NCI-H187 treated with DMSO at 0.1 percent for 48 hours (cell line): Measurements from ENCODE around the gene RASAL3.
"Not testable (repeated sequence)": the region's sequence is repeated elsewhere in the genome, so short reads cannot be mapped to it uniquely, and the experiment has no call there.

Experiments
- DNase-seq: peaks from one replicate; lab custom pipeline; 2025; lab: John Stamatoyannopoulos, UW

RASAL3 gene

GRCh38 chr19:15421136-15421695 is 43.1 kb downstream of the RASAL3 start:
- DNase-seq: no peak

- no peak for DNase-seq
These were observed 44.8 kb downstream of the RASAL3 start for GRCh38 chr19:15419413-15420025.

- DNase-seq: peak; percentile 85
These were observed 45.5 kb downstream of the RASAL3 start, which contains the start of gene AKAP8L for GRCh38 chr19:15418579-15419412. AKAP8L (minus strand) TSS chr19:15418988; CDS start chr19:15418923, 65 bp downstream.

- DNase-seq: no peak
These were observed 46.1 kb downstream of the RASAL3 start for GRCh38 chr19:15418231-15418578.

DNA sequence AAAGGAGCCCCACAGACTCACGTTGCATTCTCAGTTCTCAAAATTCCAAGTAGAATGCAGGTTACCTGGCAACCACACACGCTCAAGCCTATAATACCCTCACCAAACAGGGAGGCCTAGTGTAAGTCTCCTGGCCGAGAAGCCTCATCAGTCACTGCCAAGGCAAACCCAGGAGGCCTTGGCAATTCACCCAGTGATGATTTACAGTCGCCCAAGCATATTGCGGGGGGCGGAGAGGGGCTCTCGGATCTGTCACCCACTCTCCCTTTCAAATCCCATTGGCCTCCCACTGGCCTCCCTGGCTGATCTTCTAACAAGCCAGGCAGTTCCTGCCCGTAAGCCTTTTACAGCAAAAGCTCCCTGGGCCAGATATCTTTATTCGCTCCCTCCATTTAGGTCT is 46.6 kb downstream of the RASAL3 start:
- DNase-seq: no peak

- no peak for DNase-seq
These were observed 51.5 kb downstream of the RASAL3 start for GRCh38 chr19:15412832-15413231.

DNA sequence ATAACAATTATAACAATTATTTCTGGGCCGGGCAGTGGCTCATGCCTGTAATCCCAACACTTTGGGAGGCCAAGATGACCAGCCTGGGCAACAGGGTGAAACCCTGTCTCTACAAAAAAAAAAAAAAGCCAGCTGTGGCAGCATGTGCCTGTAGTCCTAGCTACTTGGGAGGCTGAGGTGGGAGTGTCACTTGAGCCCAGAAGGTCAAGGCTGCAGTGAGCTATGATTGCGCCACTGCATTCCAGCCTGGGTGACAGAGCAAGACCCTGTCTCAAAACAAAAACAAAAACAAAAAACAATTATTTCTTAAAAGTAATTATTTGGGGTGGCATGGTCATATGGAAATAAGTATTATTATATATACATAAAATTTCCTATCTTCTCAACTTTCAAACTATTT is 53.0 kb downstream of the RASAL3 start:
- not testable (repeated sequence) for DNase-seq

DNA sequence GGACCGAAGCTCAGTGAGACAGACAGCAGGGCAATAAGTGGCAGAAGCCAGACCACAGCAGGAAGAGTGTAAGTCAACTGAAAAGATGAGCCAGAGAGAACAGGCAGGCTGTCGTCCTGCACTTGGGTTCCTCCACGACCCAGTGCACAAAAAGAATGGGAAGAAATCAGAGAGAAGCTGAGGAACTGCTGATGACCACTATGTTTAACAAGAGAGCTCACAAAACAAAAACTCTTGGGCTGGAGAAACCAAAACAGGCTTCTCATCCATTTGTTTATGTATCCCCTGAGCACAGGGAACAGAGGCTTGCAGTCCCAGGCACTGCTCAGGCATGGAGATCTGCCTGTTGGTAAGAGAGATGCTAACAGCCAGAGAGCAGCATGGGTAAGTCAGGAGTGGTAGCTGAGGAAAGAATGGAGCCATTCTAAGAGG is 59.5 kb downstream of the RASAL3 start:
- no peak for DNase-seq

DNA sequence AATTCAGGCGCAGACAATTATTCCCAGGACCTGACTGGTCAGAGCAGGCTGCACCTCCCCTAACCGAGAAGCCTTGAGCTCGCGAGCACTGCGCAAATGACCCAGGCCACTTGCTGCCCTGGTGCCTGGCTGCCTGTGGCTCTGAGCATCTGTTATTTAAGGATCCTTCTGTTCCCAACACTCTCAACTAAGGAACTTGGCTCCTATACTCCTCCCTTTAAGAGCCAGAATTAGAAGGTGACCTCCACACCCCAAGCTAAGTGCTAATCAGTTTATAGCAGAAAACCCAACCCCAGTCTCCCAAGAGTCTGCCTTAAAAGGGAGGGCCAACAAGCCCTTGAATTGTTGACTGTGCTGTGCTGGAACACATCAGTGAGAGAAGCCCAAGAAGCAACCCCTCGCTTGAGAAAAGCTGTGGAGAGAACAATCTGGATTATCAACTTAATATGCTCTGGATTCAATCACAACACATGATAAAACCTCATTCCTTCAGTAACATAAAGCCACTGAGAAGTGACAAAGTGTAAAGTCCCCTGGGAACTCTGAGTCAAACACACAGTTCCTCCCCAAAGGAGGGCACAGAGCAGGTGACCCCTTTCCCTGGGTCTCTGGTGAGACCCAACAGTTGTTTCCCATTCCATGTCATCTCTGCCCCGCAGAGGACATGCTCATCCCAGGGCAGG is 60.1 kb downstream of the RASAL3 start:
- DNase-seq: no peak

DNA sequence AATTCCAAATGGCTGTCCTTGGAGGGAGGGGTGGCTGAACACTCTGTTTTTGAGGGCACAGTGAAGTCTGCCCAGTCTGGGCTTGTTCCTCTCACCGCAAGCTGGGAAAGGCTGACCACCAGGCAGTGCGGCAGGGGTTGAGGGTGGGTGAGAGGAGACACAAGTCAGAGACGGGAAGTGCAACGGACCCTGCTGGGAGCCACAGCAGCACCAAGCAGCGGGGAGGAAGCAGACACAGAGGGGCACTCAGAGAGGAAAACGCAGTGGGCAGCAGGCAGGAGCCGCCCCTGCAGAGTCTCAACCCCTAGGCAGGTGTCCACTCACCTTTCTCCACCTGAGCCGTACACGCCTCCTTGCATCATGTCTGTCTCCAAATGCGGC is 61.2 kb downstream of the RASAL3 start:
- no peak for DNase-seq

- DNase-seq: no peak
These were observed 61.8 kb downstream of the RASAL3 start for GRCh38 chr19:15402411-15403150.
